NB4 (cell line): ENCODE results near the gene PPA1.

Experiments used
- DNase-seq: peaks from one replicate; pipeline ENCODE4 v3.0.0; 2010; ENCODE audit warnings: low read depth
- H3K4me3 ChIP-seq: one replicate; pipeline ENCODE4 v1.5.1; 2011; ENCODE audit warnings: mild to moderate bottlenecking, low read depth, low read length, moderate library complexity
- CTCF ChIP-seq: IDR thresholded peaks from one replicate; pipeline ENCODE4 v1.5.1; 2012; ENCODE audit warnings: low read depth, low read length
- MAX ChIP-seq: IDR thresholded peaks from 2 replicates; pipeline ENCODE4 v1.6.1; 2011; ENCODE audit warnings: low read depth, low read length
- MYC ChIP-seq: IDR thresholded peaks from 2 replicates; pipeline ENCODE4 v1.6.1; 2011; ENCODE audit warnings: low read depth, low read length
- POLR2A ChIP-seq: IDR thresholded peaks from 2 replicates; pipeline ENCODE4 v1.6.1; 2011; ENCODE audit warnings: mild to moderate bottlenecking; ENCODE audit not compliant: insufficient read length; ENCODE audit errors: extremely low read depth

The PPA1 gene

GRCh38 chr10:70272925-70273316, 39.7 kb upstream of the PPA1 start:
- peak; percentile 45 for DNase-seq
- no peak overlapping the region for H3K4me3 ChIP-seq

GRCh38 chr10:70271996-70272924, 39.0 kb upstream of the PPA1 start:
- DNase-seq, result no peak
- H3K4me3 ChIP-seq, result no peak overlapping the region
- TF ChIP-seq POLR2A (no peak), CTCF (no peak), MAX (no peak), MYC (no peak)

More at GRCh38 chr10:70272925-70273316, 39.7 kb upstream of the PPA1 start:
- TF ChIP-seq MYC (no peak), POLR2A (no peak), MAX (no peak), CTCF (peak; percentile 15)

GRCh38 chr10:70270952-70271351, 37.7 kb upstream of the PPA1 start:
- TF ChIP-seq MYC (no peak), CTCF (no peak), MAX (no peak), POLR2A (no peak)
- H3K4me3 ChIP-seq, result no peak overlapping the region
- DNase-seq, result no peak

- no peak for DNase-seq
- no peak for TF ChIP-seq MAX
- TF ChIP-seq CTCF, result no peak
- TF ChIP-seq MYC, result no peak
- TF ChIP-seq POLR2A, result no peak
- no peak overlapping the region for H3K4me3 ChIP-seq
Measured at GRCh38 chr10:70269741-70270140, 36.5 kb upstream of the PPA1 start.

- H3K4me3 ChIP-seq, result no peak overlapping the region
- DNase-seq, result no peak
- no peak for TF ChIP-seq MYC
- TF ChIP-seq MAX, result no peak
- no peak for TF ChIP-seq POLR2A
- TF ChIP-seq CTCF, result no peak
Measured at GRCh38 chr10:70268376-70268775, 35.1 kb upstream of the PPA1 start.
